DMS79 treated with DMSO at 0.1 percent for 48 hours (cell line): ENCODE measurements around the gene SLC16A1.

Experiments used
- DNase-seq: peaks from one replicate; lab custom pipeline; 2025; lab: John Stamatoyannopoulos, UW

Gene SLC16A1

DNA sequence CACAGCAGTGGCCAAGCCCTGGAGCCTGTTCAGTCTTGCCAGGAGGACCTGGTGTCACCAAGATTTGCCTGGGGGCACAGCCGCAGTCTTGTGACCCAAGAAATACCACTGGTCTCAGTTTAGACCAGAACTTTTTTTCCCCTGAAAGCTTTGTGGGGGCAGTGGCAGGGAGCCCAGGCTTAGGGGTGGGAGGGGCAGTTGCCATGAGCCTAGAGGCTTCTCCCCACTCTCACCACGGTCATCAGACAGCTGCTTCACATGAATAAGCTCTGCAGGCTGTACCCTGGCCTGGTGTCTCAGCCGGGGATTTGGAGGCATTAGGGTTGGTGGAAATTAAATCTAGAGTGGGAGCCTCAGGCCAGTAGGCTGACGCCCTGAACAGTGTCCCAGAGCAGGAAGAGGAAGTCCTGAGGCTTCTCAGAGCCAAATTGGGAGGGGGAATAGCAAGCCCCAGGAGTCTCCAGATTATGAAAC is 73.7 kb downstream of the SLC16A1 start:
- no peak for DNase-seq

DNA sequence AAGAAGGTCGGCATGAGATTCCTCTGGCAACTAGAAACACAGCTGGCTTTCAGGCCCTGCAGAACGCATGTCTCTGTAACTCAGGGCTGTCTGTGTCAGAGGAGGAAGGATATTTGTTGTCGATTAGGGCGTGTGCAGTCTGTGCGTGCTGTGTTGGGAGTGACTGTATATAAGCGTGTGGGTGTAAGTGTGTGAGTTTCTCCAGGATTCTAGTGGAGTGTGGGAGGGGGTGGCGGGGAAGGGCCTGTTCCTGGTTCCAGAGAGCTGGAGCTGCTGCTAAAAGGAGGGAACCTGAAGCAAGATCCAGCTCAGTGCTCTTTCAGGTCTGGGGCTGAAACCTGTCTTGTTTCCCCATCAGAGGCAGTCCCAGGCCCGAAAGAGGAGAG is 74.3 kb downstream of the SLC16A1 start:
- no peak for DNase-seq

DNA sequence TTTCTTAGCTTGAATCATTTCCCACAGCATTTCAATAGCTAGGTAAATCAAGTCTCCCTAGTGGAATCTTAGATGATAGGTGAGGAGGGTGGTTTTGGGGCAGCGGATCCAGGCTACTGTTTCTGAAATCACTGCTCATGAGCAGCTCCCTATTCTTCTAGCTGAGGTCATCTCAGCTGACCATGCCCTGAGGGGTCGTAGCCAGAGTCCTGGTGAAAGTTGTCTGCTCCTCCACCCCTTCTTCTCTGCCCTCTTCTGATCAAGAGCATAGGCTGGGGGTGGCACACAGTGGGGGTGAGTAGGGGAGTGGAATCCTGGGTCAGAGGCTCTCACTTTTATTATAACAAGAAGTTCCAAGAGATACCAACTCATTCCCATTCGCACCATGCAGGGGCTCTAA is 76.2 kb downstream of the SLC16A1 start:
- no peak for DNase-seq

DNA sequence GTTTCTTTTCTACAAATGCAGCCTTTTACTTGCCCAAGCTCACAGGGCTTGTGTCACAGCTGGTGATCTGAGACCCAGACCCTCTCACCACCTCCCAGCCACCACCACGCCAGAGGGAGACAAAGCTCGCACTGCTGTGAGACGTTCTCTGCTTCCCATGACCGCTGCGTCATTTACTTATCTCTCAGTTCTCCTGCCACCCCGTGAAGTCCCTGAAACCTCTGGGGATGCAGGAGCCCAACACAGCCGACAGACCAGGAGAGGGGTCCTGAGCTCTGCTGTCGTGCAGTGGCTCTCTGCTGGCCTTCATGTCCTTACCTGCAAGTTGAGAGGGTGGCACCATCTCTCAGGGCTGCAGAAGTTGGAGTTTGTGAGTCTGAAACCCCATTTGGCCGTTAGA is 77.7 kb downstream of the SLC16A1 start:
- no peak for DNase-seq

- peak; percentile 31 for DNase-seq
Measured at GRCh38 chr1:112877750-112878149, 78.2 kb downstream of the SLC16A1 start.

DNA sequence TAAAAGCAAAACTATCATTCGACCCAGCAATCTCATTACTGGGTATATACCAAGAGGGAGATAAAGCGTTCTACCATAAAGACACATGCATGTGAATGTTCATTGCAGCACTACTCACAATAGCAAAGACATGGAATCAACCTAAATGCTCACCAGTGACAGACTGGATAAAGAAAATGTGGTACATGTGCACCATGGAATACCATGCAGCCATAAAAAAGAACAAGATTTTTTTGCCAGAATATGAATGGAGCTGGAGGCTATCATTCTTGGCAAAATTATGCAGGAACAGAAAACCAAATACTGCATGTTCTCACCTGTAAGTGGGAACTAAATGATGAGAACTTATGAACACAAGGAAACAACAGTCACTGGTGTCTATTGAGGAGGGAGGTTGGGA is 79.7 kb downstream of the SLC16A1 start:
- no peak for DNase-seq

GRCh38 chr1:112872551-112872962 is 83.4 kb downstream of the SLC16A1 start:
- no peak for DNase-seq

DNA sequence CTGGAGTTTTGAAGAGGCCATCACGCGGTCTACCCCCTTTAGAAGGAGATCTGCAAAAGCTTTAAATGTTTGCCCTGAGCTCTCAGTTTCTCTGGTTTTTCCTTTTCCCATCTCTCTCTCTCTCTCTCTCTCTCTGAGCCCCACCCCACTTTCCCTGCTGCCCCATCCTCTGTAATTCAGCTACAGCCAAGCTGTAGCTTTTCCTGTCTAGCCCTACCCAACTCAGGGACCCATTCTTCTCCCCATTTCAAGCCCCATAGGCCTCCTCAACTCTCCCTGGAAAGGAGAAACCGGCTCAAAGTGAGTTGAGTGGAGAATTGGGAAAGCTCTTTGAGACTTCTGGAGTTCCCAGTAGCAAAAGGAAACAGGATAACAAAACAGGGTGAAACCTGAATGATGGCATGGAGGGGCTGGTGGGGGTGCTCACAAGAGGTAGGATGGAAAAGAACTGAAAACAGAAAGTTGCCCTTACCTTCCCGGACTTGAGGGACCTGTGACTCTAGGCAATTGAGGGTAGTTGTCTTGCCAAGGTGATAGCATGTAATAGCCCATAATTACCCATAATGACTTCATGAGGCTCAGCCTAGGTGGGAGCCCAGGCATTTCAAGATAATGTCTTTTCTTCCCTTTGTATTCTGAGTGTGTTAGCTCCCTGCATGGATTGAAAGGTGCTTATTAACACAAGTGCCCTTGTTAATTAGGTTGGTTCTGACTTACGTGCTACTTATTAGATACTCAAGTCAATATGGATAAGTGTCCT is 84.9 kb downstream of the SLC16A1 start:
- DNase-seq = no peak

DNA sequence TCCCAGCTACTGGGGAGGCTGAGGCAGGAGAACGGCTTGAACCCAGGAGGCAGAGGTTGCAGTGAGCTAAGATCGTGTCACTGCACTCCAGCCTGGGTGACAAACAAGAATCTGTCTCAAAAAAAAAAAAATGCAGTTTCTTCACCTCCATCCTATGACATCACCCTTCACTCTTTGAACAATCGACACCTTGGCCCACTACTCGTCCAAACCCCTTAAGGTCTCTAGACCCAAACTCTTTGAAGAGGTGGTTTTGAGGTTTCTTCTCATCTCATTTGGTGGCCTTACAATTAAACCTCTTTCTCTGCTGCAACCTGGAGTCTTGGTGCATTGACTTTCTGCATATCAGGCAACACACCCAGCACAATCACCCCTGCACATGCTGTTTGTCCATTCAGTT is 86.1 kb downstream of the SLC16A1 start:
- no peak for DNase-seq

DNA sequence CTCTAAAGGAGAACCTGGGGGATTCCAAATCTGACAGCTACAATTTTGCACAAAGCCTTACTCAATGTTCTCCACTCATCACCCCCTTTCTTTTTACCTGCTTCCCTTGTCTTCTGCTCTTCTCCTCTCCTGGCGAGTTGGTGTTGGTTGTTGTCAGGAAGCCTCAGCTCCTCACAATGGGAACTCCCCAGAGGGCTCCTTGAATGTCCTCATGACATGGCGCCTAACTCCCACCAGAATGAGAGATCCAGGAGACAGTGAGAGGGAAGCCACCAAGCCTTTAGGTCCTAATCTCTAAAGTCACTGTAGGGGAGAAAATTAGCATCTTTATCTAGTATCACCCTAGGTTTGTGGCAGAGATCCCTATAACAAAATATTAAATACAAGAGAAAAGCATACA is 87.8 kb downstream of the SLC16A1 start:
- DNase-seq = no peak

DNA sequence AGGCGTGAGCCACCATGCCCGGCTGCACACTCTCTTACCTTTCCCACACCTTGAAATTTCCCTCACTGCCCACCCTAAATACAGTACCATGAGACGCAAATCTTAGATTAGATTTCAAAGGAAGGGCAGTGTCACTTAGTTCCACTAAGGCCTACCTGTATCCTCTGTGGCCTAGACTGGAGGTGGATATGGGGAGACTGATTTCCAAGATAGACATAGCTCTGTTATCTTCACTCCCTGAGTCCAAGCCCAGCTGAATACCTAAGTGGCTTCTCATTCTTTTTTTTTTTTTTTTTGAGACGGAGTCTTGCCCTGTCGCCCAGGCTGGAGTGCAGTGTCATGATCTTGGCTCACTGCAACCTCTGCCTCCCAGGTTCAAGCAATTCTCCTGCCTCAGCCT is 89.0 kb downstream of the SLC16A1 start:
- DNase-seq = no peak

GRCh38 chr1:112866151-112866550 is 89.8 kb downstream of the SLC16A1 start:
- no peak for DNase-seq

DNA sequence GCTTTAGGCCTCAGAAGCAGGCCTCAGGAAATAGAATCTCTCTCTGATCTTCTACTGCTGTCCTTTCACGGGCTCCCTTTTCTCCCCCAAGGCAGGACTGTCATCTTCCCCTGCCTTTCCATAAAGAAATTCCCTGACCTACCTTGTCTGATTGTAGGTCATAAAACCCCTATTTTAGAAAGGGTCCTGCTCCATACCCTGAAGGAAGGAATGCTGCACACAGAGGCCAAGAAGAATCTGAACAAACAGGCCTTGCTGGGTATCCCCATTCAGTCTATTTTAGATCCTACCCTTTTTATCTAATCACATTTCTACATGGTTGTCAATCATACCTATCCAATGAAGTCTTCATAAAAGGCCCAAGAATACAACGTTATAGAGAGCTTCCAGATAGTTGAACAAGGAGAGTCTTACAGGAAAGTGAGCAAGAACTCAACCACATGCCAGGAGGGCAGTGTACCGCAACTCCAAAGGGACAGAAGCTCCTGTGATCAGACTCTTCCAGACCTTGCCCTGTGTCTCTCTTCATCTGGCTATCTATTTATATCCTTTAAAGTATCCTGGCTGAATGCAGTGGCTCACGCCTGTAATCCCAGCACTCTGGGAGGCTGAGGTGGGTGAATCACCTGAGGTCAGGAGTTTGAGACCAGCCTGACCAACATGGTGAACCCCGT is 93.1 kb downstream of the SLC16A1 start:
- no peak for DNase-seq
